Hepatocyte (in vitro differentiated cells): ENCODE measurements around the gene TMEM115.

Source experiments
- CTCF ChIP-seq: fragments of 200-600 bp; sonication (generic); IDR thresholded peaks from 2 replicates; pipeline ENCODE4 v1.5.1; 2016; ENCODE audit warnings: antibody characterized with exemption, mild to moderate bottlenecking; ENCODE audit not compliant: poor library complexity
- EZH2 ChIP-seq: fragments of 200-600 bp; sonication (generic); IDR thresholded peaks from 2 replicates; pipeline ENCODE4 v1.6.1; 2016; ENCODE audit warnings: antibody characterized with exemption, mild to moderate bottlenecking, borderline replicate concordance

GRCh38 chr3:50359760-50360110 lies 414 bp upstream of the TMEM115 start:
- TF ChIP-seq CTCF (no peak), EZH2 (no peak)
